Hepatocyte (in vitro differentiated cells): Measurements from ENCODE around the gene MEF2C. TPM values are rescaled to one million over a fixed set of nuclear protein-coding genes. Genes with fewer than 3 reads are reported as not detected.
"Not testable (repeated sequence)": the region's sequence is repeated elsewhere in the genome, so short reads cannot be mapped to it uniquely, and the experiment has no call there.

Experiments
- DNase-seq: peaks from one replicate; pipeline ENCODE4 v3.0.0-alpha.2; 2016; ENCODE audit warnings: low spot score
- H2AFZ ChIP-seq: fragments of 200-600 bp; sonication (generic); 2 replicates; pipeline ENCODE4 v1.6.0; 2016; ENCODE audit warnings: antibody characterized with exemption, mild to moderate bottlenecking
- H3K27ac ChIP-seq: fragments of 200-600 bp; sonication (generic); 2 replicates; pipeline ENCODE4 v1.5.1; 2016; ENCODE audit warnings: mild to moderate bottlenecking
- H3K27me3 ChIP-seq: fragments of 200-600 bp; sonication (generic); 2 replicates; pipeline ENCODE4 v1.6.1; 2016
- H3K36me3 ChIP-seq: fragments of 200-600 bp; sonication (generic); replicated peaks from 2 replicates; pipeline ENCODE4 v1.5.1; 2016; ENCODE audit warnings: low read depth; ENCODE audit not compliant: insufficient read depth
- H3K4me1 ChIP-seq: fragments of 200-600 bp; sonication (generic); 2 replicates; pipeline ENCODE4 v1.5.1; 2016; ENCODE audit warnings: mild to moderate bottlenecking, moderate library complexity; ENCODE audit not compliant: insufficient read depth
- H3K4me2 ChIP-seq: fragments of 200-600 bp; sonication (generic); 2 replicates; pipeline ENCODE4 v1.6.0; 2016
- H3K4me3 ChIP-seq: fragments of 200-600 bp; sonication (generic); 2 replicates; pipeline ENCODE4 v1.5.1; 2016; ENCODE audit warnings: mild to moderate bottlenecking
- H3K79me2 ChIP-seq: fragments of 200-600 bp; sonication (generic); 2 replicates; pipeline ENCODE4 v1.6.0; 2017; ENCODE audit warnings: mild to moderate bottlenecking
- H3K9me2 ChIP-seq: fragments of 200-600 bp; sonication (generic); replicated peaks from 2 replicates; pipeline ENCODE4 v1.6.0; 2017; ENCODE audit warnings: mild to moderate bottlenecking; ENCODE audit not compliant: insufficient read depth
- H3K9me3 ChIP-seq: fragments of 200-600 bp; sonication (generic); 2 replicates; pipeline ENCODE4 v1.5.1; 2016; ENCODE audit warnings: low read depth, mild to moderate bottlenecking
- H4K20me1 ChIP-seq: fragments of 200-600 bp; sonication (generic); 2 replicates; pipeline ENCODE4 v1.6.0; 2016; ENCODE audit warnings: mild to moderate bottlenecking; ENCODE audit not compliant: insufficient read depth, poor library complexity, severe bottlenecking
- CTCF ChIP-seq: fragments of 200-600 bp; sonication (generic); IDR thresholded peaks from 2 replicates; pipeline ENCODE4 v1.5.1; 2016; ENCODE audit warnings: antibody characterized with exemption, mild to moderate bottlenecking; ENCODE audit not compliant: poor library complexity
- EZH2 ChIP-seq: fragments of 200-600 bp; sonication (generic); IDR thresholded peaks from 2 replicates; pipeline ENCODE4 v1.6.1; 2016; ENCODE audit warnings: antibody characterized with exemption, mild to moderate bottlenecking, borderline replicate concordance
- EZH2phosphoT487 ChIP-seq: fragments of 200-600 bp; sonication (generic); IDR thresholded peaks from one replicate; pipeline ENCODE4 v1.6.1; 2018; ENCODE audit warnings: antibody characterized with exemption, mild to moderate bottlenecking, low read depth, moderate library complexity; ENCODE audit not compliant: unreplicated experiment, severe bottlenecking
- WGBS: methylation state at CpG from one replicate; pipeline ENCODE4 v1.1.6; 2016; ENCODE audit warnings: low lambda C conversion rate; ENCODE audit errors: missing lambda C conversion rate; 5-methylcytosine and 5-hydroxymethylcytosine counted together
- polyA plus RNA-seq: library from polyadenylated mRNA; unstranded; fragments of >200 nt; fragmentation: Nextera tagmentation; extraction: Ambion mirVana; gene quantifications from 2 replicates; pipeline ENCODE4 v1.2.1, GENCODE V29; 2016
- total RNA-seq: library from RNA; depleted of rRNA; stranded (reverse); fragments of >200 nt; gene quantifications from 2 replicates; pipeline ENCODE4 v1.2.3, GENCODE V29; 2014

The MEF2C gene
- total and polyA plus RNA-seq, 2 experiments from 2014 or later, result 5.9 to 14.6 TPM

- no peak overlapping the region for H3K4me3 ChIP-seq
- no peaks in the 10 kb centered on the region for H3K36me3 ChIP-seq
- H3K27ac ChIP-seq, result no peak overlapping the region
- no peak for DNase-seq
- 81% methylated on average over 3 of the region's 3 CpGs for WGBS
- H2AFZ ChIP-seq, result no peak overlapping the region
- no peak overlapping the region for H3K4me2 ChIP-seq
- peaks cover 7% of the 10 kb centered on the region for H3K4me1 ChIP-seq
- H4K20me1 ChIP-seq, result no peaks in the 10 kb centered on the region
- no peaks in the 10 kb centered on the region for H3K9me3 ChIP-seq
- no peaks in the 10 kb centered on the region for H3K9me2 ChIP-seq
- H3K79me2 ChIP-seq, result no peaks in the 10 kb centered on the region
- no peaks in the 10 kb centered on the region for H3K27me3 ChIP-seq
- TF ChIP-seq EZH2 (no peak), CTCF (no peak), EZH2phosphoT487 (no peak)
Observed at GRCh38 chr5:88924330-88924657, 41.3 kb upstream of the MEF2C start.

- Histone ChIP-seq H3K4me3 (no peak overlapping the region), H3K9me2 (no peaks in the 10 kb centered on the region), H3K79me2 (no peaks in the 10 kb centered on the region), H2AFZ (no peak overlapping the region), H3K9me3 (no peaks in the 10 kb centered on the region), H3K27ac (no peak overlapping the region), H3K4me1 (peaks cover 7% of the 10 kb centered on the region), H3K27me3 (no peaks in the 10 kb centered on the region), H3K36me3 (no peaks in the 10 kb centered on the region), H3K4me2 (no peak overlapping the region), H4K20me1 (no peaks in the 10 kb centered on the region)
- TF ChIP-seq EZH2phosphoT487, result no peak
- TF ChIP-seq EZH2, result no peak
- TF ChIP-seq CTCF, result no peak
- DNase-seq, result no peak
- 90% methylated on average over 15 of the region's 15 CpGs for WGBS
Observed at GRCh38 chr5:88923623-88924329, 40.8 kb upstream of the MEF2C start.

- H3K9me3 ChIP-seq, H3K79me2 ChIP-seq, H3K9me2 ChIP-seq, H3K36me3 ChIP-seq, H4K20me1 ChIP-seq, H3K27me3 ChIP-seq, H3K27ac ChIP-seq, H3K4me2 ChIP-seq, H3K4me3 ChIP-seq, H3K4me1 ChIP-seq, DNase-seq, H2AFZ ChIP-seq: not testable (repeated sequence)
- WGBS, result 92% methylated on average over 2 of the region's 2 CpGs
Observed at GRCh38 chr5:88912743-88913142, 29.8 kb upstream of the MEF2C start.

- H3K4me1 ChIP-seq, H3K79me2 ChIP-seq, H3K9me2 ChIP-seq, H3K36me3 ChIP-seq, H4K20me1 ChIP-seq, H2AFZ ChIP-seq, H3K27me3 ChIP-seq, H3K9me3 ChIP-seq, H3K4me2 ChIP-seq, DNase-seq, H3K4me3 ChIP-seq, H3K27ac ChIP-seq: not testable (repeated sequence)
- WGBS, result 87% methylated on average over 9 of the region's 9 CpGs
Observed at GRCh38 chr5:88911059-88911572, 28.1 kb upstream of the MEF2C start.

GRCh38 chr5:88904478-88904877 lies 21.5 kb upstream of the MEF2C start:
- H3K79me2 ChIP-seq, H3K27me3 ChIP-seq, H3K36me3 ChIP-seq, H3K4me1 ChIP-seq, H3K4me3 ChIP-seq, H2AFZ ChIP-seq, H3K9me3 ChIP-seq, H3K4me2 ChIP-seq, DNase-seq, H3K27ac ChIP-seq, H3K9me2 ChIP-seq, H4K20me1 ChIP-seq: not testable (repeated sequence)
- WGBS, result 83% methylated on average over 2 of the region's 2 CpGs

GRCh38 chr5:88903966-88904365 lies 21.0 kb upstream of the MEF2C start:
- not testable (repeated sequence) for H3K27me3 ChIP-seq, H3K27ac ChIP-seq, H3K79me2 ChIP-seq, H3K4me3 ChIP-seq, H3K9me2 ChIP-seq, H3K36me3 ChIP-seq, H3K9me3 ChIP-seq, H3K4me2 ChIP-seq, DNase-seq, H3K4me1 ChIP-seq, H2AFZ ChIP-seq, H4K20me1 ChIP-seq
- no CpG with 5 or more reads among the region's 8 CpGs for WGBS

- not testable (repeated sequence) for DNase-seq, H4K20me1 ChIP-seq, H3K36me3 ChIP-seq, H2AFZ ChIP-seq, H3K79me2 ChIP-seq, H3K9me2 ChIP-seq, H3K9me3 ChIP-seq, H3K27me3 ChIP-seq, H3K4me2 ChIP-seq, H3K4me1 ChIP-seq, H3K4me3 ChIP-seq, H3K27ac ChIP-seq
Observed at GRCh38 chr5:88901077-88901476, 18.1 kb upstream of the MEF2C start.
